ENCODE results near the gene HABP2. TPM values are rescaled to one million over a fixed set of nuclear protein-coding genes. Genes with fewer than 3 reads are reported as not detected.

Gene HABP2
- total RNA-seq, 1 donor from 2014 or later, result not detected

GRCh38 chr10:113553149-113553548, 296 bp downstream of the HABP2 start:
- Mint-ChIP-seq H3K4me1 (no peaks in the 10 kb centered on the region), H3K27me3 (peaks cover 12% of the 10 kb centered on the region), H3K27ac (no peak overlapping the region), H3K9me3 (no peaks in the 10 kb centered on the region), H3K4me3 (no peak overlapping the region), H3K36me3 (ENCODE audit: low read depth) (no peaks in the 10 kb centered on the region)
- ChIA-PET CTCF (no interaction called here), POLR2A (interaction anchor here (0.6 kb wide), 1 partner anchor 27 kb away, joined by 4 read pairs; no protein-coding TSS in a partner anchor)
- TF ChIP-seq CTCF (IDR thresholded peaks at IDR 0.05), result no peak
- intact Hi-C loops (cut with micrococcal nuclease), result no loop called here
- ATAC-seq (ENCODE audit: low read depth) (no peak), DNase-seq (no peak)

GRCh38 chr10:113554214-113554613, 1.4 kb downstream of the HABP2 start:
- ChIA-PET CTCF (no interaction called here), POLR2A (no interaction called here)
- H3K4me3 Mint-ChIP-seq, result no peak overlapping the region
- no peak overlapping the region for H3K27ac Mint-ChIP-seq
- no peak for ATAC-seq (ENCODE audit: low read depth)
- no peaks in the 10 kb centered on the region for H3K36me3 Mint-ChIP-seq (ENCODE audit: low read depth)
- no peaks in the 10 kb centered on the region for H3K9me3 Mint-ChIP-seq
- H3K27me3 Mint-ChIP-seq, result peaks cover 15% of the 10 kb centered on the region
- DNase-seq, result no peak
- intact Hi-C loops (cut with micrococcal nuclease), result no loop called here
- no peaks in the 10 kb centered on the region for H3K4me1 Mint-ChIP-seq
- TF ChIP-seq CTCF (IDR thresholded peaks at IDR 0.05), result no peak

- no peaks in the 10 kb centered on the region for H3K4me1 Mint-ChIP-seq
- no peak overlapping the region for H3K27ac Mint-ChIP-seq
- ChIA-PET POLR2A (no interaction called here), CTCF (no interaction called here)
- no peak overlapping the region for H3K4me3 Mint-ChIP-seq
- no peaks in the 10 kb centered on the region for H3K9me3 Mint-ChIP-seq
- H3K36me3 Mint-ChIP-seq (ENCODE audit: low read depth), result no peaks in the 10 kb centered on the region
- peaks cover 16% of the 10 kb centered on the region for H3K27me3 Mint-ChIP-seq
- no peak for TF ChIP-seq CTCF (IDR thresholded peaks at IDR 0.05)
- ATAC-seq (ENCODE audit: low read depth), result no peak
- intact Hi-C loops (cut with micrococcal nuclease), result no loop called here
- no peak for DNase-seq
Observed at GRCh38 chr10:113555245-113555644, 2.4 kb downstream of the HABP2 start.

GRCh38 chr10:113555751-113556150, 2.9 kb downstream of the HABP2 start:
- POLR2A ChIA-PET, result no interaction called here
- H3K4me3 Mint-ChIP-seq, result no peak overlapping the region
- H3K4me1 Mint-ChIP-seq, result no peaks in the 10 kb centered on the region
- no peak overlapping the region for H3K27ac Mint-ChIP-seq
- H3K27me3 Mint-ChIP-seq, result peaks cover 16% of the 10 kb centered on the region
- H3K9me3 Mint-ChIP-seq, result no peaks in the 10 kb centered on the region
- CTCF ChIA-PET, result no interaction called here
- DNase-seq (no peak), ATAC-seq (ENCODE audit: low read depth) (no peak)
- TF ChIP-seq CTCF (IDR thresholded peaks at IDR 0.05), result no peak
- intact Hi-C loops (cut with micrococcal nuclease), result no loop called here
- H3K36me3 Mint-ChIP-seq (ENCODE audit: low read depth), result no peaks in the 10 kb centered on the region

GRCh38 chr10:113557424-113557862, 4.6 kb downstream of the HABP2 start:
- intact Hi-C loops (cut with micrococcal nuclease), result no loop called here
- no peaks in the 10 kb centered on the region for H3K9me3 Mint-ChIP-seq
- H3K27ac Mint-ChIP-seq, result no peak overlapping the region
- TF ChIP-seq CTCF (IDR thresholded peaks at IDR 0.05), result no peak
- CTCF ChIA-PET, result no interaction called here
- POLR2A ChIA-PET, result no interaction called here
- H3K4me3 Mint-ChIP-seq, result no peak overlapping the region
- DNase-seq (no peak), ATAC-seq (ENCODE audit: low read depth) (no peak)
- peaks cover 16% of the 10 kb centered on the region for H3K27me3 Mint-ChIP-seq
- no peaks in the 10 kb centered on the region for H3K4me1 Mint-ChIP-seq
- no peaks in the 10 kb centered on the region for H3K36me3 Mint-ChIP-seq (ENCODE audit: low read depth)
